ENCODE results near the gene P4HA2.

P4HA2 gene

GRCh38 chr5:132221781-132222648 is 5.6 kb downstream of the P4HA2 start:
- DNase-seq: peak; percentile 55

GRCh38 chr5:132220491-132220890 is 7.2 kb downstream of the P4HA2 start:
- no peak for DNase-seq

GRCh38 chr5:132219981-132220380 is 7.7 kb downstream of the P4HA2 start:
- DNase-seq: no peak

GRCh38 chr5:132219289-132219970 is 8.2 kb downstream of the P4HA2 start:
- DNase-seq: no peak

- no peak for DNase-seq
Observed at GRCh38 chr5:132218321-132218720, 9.3 kb downstream of the P4HA2 start.

GRCh38 chr5:132215329-132215728 is 12.3 kb downstream of the P4HA2 start:
- peak; percentile 98 for DNase-seq

- DNase-seq: no peak
Observed at GRCh38 chr5:132214491-132214890, 13.2 kb downstream of the P4HA2 start.

GRCh38 chr5:132213666-132214065 is 14.0 kb downstream of the P4HA2 start:
- no peak for DNase-seq

GRCh38 chr5:132211787-132212186 is 15.9 kb downstream of the P4HA2 start:
- DNase-seq: no peak

GRCh38 chr5:132210944-132211343 is 16.7 kb downstream of the P4HA2 start:
- DNase-seq: no peak

- DNase-seq: no peak
Observed at GRCh38 chr5:132209901-132210545, 17.6 kb downstream of the P4HA2 start.

GRCh38 chr5:132209131-132209530 is 18.5 kb downstream of the P4HA2 start:
- DNase-seq: peak; percentile 6

GRCh38 chr5:132207778-132208177 is 19.9 kb downstream of the P4HA2 start:
- DNase-seq: no peak

GRCh38 chr5:132206782-132207181 is 20.9 kb downstream of the P4HA2 start:
- DNase-seq: no peak

- no peak for DNase-seq
Observed at GRCh38 chr5:132205385-132206125, 22.1 kb downstream of the P4HA2 start.

- no peak for DNase-seq
Observed at GRCh38 chr5:132204371-132205135, 23.1 kb downstream of the P4HA2 start.

GRCh38 chr5:132203916-132204315 is 23.7 kb downstream of the P4HA2 start:
- DNase-seq: no peak

- DNase-seq: peak; percentile 63
Observed at GRCh38 chr5:132203464-132203818, 24.2 kb downstream of the P4HA2 start.

GRCh38 chr5:132202711-132203463 is 24.8 kb downstream of the P4HA2 start:
- no peak for DNase-seq

GRCh38 chr5:132199116-132199680 is 28.5 kb downstream of the P4HA2 start:
- no peak for DNase-seq

- no peak for DNase-seq
Observed at GRCh38 chr5:132198571-132198970, 29.1 kb downstream of the P4HA2 start.

All from HCEC 1CT (cell line).